Esophagus muscularis mucosa (tissue), 3 donors: ENCODE results near the gene CDK2AP2.

Experiments
- EP300 ChIP-seq: sonication (generic); formaldehyde crosslinking; IDR thresholded peaks from one replicate; pipeline ENCODE4 v1.6.1; 2017; ENCODE audit warnings: antibody characterized with exemption
- POLR2AphosphoS5 ChIP-seq, 2 donors: sonication (generic); formaldehyde crosslinking; IDR thresholded peaks; one replicate each; pipeline ENCODE4 v1.6.1; 2017; ENCODE audit warnings: antibody characterized with exemption in 2 of 2

- TF ChIP-seq POLR2AphosphoS5 (IDR thresholded peaks at IDR 0.05) (no peak), EP300 (no peak)
Observed at GRCh38 chr11:67506426-67507051, 1.4 kb downstream of the CDK2AP2 start.
